ENCODE measurements around the gene IL1RAP.

Gene IL1RAP

DNA sequence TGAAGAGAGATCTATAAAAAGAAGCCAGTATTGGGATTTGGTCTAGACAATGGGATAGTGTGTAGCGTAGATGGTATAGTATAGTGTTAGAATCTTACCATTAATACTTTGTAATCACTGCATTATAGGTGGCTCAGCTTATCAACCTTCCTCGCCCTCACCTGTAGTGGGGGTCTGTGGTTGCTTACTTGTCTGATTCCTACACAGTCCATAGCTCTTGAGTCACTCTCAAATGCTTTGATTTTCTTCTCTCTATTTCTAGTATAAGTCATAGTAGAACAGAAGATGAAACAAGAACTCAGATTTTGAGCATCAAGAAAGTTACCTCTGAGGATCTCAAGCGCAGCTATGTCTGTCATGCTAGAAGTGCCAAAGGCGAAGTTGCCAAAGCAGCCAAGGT, 115.2 kb downstream of the IL1RAP start:
- no peak for TF ChIP-seq EZH2phosphoT487 (conservative IDR thresholded peaks at IDR 0.05; ENCODE audit: low read length)
- TF ChIP-seq, protein P1, sequence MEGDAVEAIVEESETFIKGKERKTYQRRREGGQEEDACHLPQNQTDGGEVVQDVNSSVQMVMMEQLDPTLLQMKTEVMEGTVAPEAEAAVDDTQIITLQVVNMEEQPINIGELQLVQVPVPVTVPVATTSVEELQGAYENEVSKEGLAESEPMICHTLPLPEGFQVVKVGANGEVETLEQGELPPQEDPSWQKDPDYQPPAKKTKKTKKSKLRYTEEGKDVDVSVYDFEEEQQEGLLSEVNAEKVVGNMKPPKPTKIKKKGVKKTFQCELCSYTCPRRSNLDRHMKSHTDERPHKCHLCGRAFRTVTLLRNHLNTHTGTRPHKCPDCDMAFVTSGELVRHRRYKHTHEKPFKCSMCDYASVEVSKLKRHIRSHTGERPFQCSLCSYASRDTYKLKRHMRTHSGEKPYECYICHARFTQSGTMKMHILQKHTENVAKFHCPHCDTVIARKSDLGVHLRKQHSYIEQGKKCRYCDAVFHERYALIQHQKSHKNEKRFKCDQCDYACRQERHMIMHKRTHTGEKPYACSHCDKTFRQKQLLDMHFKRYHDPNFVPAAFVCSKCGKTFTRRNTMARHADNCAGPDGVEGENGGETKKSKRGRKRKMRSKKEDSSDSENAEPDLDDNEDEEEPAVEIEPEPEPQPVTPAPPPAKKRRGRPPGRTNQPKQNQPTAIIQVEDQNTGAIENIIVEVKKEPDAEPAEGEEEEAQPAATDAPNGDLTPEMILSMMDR (IDR thresholded peaks at IDR 0.05; ENCODE audit: insufficient read depth, low read length, poor library complexity, severe bottlenecking): no peak
- Histone ChIP-seq H3K79me2 (ENCODE audit: insufficient read depth, low read length) (no peaks in the 10 kb centered on the region), H3K36me3 (ENCODE audit: low read length) (no peaks in the 10 kb centered on the region), H3K9ac (ENCODE audit: low read length) (no peak overlapping the region), H3K27ac (ENCODE audit: low read depth, low read length) (no peak overlapping the region), H4K20me1 (ENCODE audit: low read depth, low read length) (no peaks in the 10 kb centered on the region), H3K4me2 (ENCODE audit: low read depth, low read length, poor library complexity, severe bottlenecking) (no peak overlapping the region), H3K9me3 (ENCODE audit: insufficient read depth, low read length) (no peaks in the 10 kb centered on the region), H3K27me3 (ENCODE audit: low read length) (no peaks in the 10 kb centered on the region), H2AFZ (ENCODE audit: low read depth, low read length, severe bottlenecking) (no peak overlapping the region), H3K4me3 (ENCODE audit: insufficient read depth, low read length, poor library complexity, severe bottlenecking) (no peak overlapping the region), H3F3A (ENCODE audit: insufficient read depth) (no peaks in the 10 kb centered on the region), H3K9me2 (replicated peaks; ENCODE audit: insufficient read depth, low read length) (no peaks in the 10 kb centered on the region)

GRCh38 chr3:190631295-190631694, 117.4 kb downstream of the IL1RAP start:
- H3K4me2 ChIP-seq (ENCODE audit: low read depth, low read length, poor library complexity, severe bottlenecking): no peak overlapping the region
- H3K36me3 ChIP-seq (ENCODE audit: low read length): no peaks in the 10 kb centered on the region
- H3F3A ChIP-seq (ENCODE audit: insufficient read depth): no peaks in the 10 kb centered on the region
- no peaks in the 10 kb centered on the region for H3K79me2 ChIP-seq (ENCODE audit: insufficient read depth, low read length)
- no peaks in the 10 kb centered on the region for H3K27me3 ChIP-seq (ENCODE audit: low read length)
- no peak for TF ChIP-seq EZH2phosphoT487 (conservative IDR thresholded peaks at IDR 0.05; ENCODE audit: low read length)
- no peak overlapping the region for H2AFZ ChIP-seq (ENCODE audit: low read depth, low read length, severe bottlenecking)
- no peak overlapping the region for H3K4me3 ChIP-seq (ENCODE audit: insufficient read depth, low read length, poor library complexity, severe bottlenecking)
- no peak overlapping the region for H3K27ac ChIP-seq (ENCODE audit: low read depth, low read length)
- no peak overlapping the region for H3K9ac ChIP-seq (ENCODE audit: low read length)
- no peaks in the 10 kb centered on the region for H3K9me2 ChIP-seq (replicated peaks; ENCODE audit: insufficient read depth, low read length)
- no peaks in the 10 kb centered on the region for H3K9me3 ChIP-seq (ENCODE audit: insufficient read depth, low read length)
- H4K20me1 ChIP-seq (ENCODE audit: low read depth, low read length): no peaks in the 10 kb centered on the region

DNA sequence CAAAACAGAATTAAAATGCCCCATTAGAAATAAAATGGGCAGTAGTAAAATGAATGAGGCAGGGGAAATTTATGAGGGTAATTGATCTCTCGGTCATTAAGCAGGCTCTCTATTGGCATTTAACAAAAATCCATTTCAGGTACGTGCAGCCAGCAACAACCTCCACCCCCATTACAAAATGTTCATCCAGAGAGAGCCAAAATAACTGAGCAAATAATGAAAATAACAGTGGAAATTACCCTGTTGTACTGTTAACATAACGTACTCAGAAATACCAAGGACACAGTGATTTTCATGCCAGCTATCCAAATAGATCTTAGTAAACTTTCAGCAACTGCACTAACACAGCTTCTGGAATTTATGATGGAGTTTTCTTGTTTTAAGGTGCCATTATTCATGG, 127.7 kb downstream of the IL1RAP start:
- no peak overlapping the region for H3K4me3 ChIP-seq (ENCODE audit: insufficient read depth, low read length, poor library complexity, severe bottlenecking)
- no peaks in the 10 kb centered on the region for H4K20me1 ChIP-seq (ENCODE audit: low read depth, low read length)
- no peaks in the 10 kb centered on the region for H3K79me2 ChIP-seq (ENCODE audit: insufficient read depth, low read length)
- H3K9me3 ChIP-seq (ENCODE audit: insufficient read depth, low read length): no peaks in the 10 kb centered on the region
- TF ChIP-seq, protein P1 (IDR thresholded peaks at IDR 0.05; ENCODE audit: insufficient read depth, low read length, poor library complexity, severe bottlenecking): no peak
- TF ChIP-seq EZH2phosphoT487 (conservative IDR thresholded peaks at IDR 0.05; ENCODE audit: low read length): no peak
- H3K9ac ChIP-seq (ENCODE audit: low read length): no peak overlapping the region
- no peaks in the 10 kb centered on the region for H3K9me2 ChIP-seq (replicated peaks; ENCODE audit: insufficient read depth, low read length)
- no peaks in the 10 kb centered on the region for H3K36me3 ChIP-seq (ENCODE audit: low read length)
- H3K4me2 ChIP-seq (ENCODE audit: low read depth, low read length, poor library complexity, severe bottlenecking): no peak overlapping the region
- H3F3A ChIP-seq (ENCODE audit: insufficient read depth): no peaks in the 10 kb centered on the region
- no peak overlapping the region for H3K27ac ChIP-seq (ENCODE audit: low read depth, low read length)
- no peaks in the 10 kb centered on the region for H3K27me3 ChIP-seq (ENCODE audit: low read length)
- no peak overlapping the region for H2AFZ ChIP-seq (ENCODE audit: low read depth, low read length, severe bottlenecking)

DNA sequence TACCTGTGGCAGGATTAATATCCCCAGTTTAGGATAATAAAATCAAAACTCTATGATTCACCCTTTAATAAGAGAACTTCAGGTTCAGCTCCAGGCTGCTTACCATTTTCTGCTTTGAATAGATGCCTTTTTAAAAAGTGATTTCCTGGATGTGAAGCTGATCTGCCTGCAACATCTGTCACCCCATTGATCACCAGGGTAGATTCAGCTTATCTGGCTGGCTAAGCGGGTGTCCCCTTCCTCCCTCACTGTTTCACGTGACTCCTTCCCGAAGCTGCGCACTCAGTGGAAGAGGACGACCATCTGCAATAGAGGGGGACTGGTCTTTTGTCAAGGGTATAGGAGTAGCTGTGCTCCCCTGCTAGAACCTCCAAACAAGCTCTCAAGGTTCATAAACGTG, 128.1 kb downstream of the IL1RAP start:
- TF ChIP-seq EZH2phosphoT487 (conservative IDR thresholded peaks at IDR 0.05; ENCODE audit: low read length): no peak
- TF ChIP-seq, protein P1 (IDR thresholded peaks at IDR 0.05; ENCODE audit: insufficient read depth, low read length, poor library complexity, severe bottlenecking): no peak
- H3K4me3 ChIP-seq (ENCODE audit: insufficient read depth, low read length, poor library complexity, severe bottlenecking): no peak overlapping the region
- no peaks in the 10 kb centered on the region for H3K9me3 ChIP-seq (ENCODE audit: insufficient read depth, low read length)
- no peaks in the 10 kb centered on the region for H3K9me2 ChIP-seq (replicated peaks; ENCODE audit: insufficient read depth, low read length)
- no peak overlapping the region for H3K27ac ChIP-seq (ENCODE audit: low read depth, low read length)
- H2AFZ ChIP-seq (ENCODE audit: low read depth, low read length, severe bottlenecking): no peak overlapping the region
- no peaks in the 10 kb centered on the region for H4K20me1 ChIP-seq (ENCODE audit: low read depth, low read length)
- H3K27me3 ChIP-seq (ENCODE audit: low read length): no peaks in the 10 kb centered on the region
- no peak overlapping the region for H3K4me2 ChIP-seq (ENCODE audit: low read depth, low read length, poor library complexity, severe bottlenecking)
- no peaks in the 10 kb centered on the region for H3K36me3 ChIP-seq (ENCODE audit: low read length)
- no peak overlapping the region for H3K9ac ChIP-seq (ENCODE audit: low read length)
- no peaks in the 10 kb centered on the region for H3F3A ChIP-seq (ENCODE audit: insufficient read depth)
- no peaks in the 10 kb centered on the region for H3K79me2 ChIP-seq (ENCODE audit: insufficient read depth, low read length)
